HepG2 (cell line): ENCODE measurements around the gene THSD4. TPM values are rescaled to one million over a fixed set of nuclear protein-coding genes. Genes with fewer than 3 reads are reported as not detected.

Experiments used
- ATAC-seq: fragments of 200-7000 bp; cut with Tn5 transposase; 3 replicates; pipeline ENCODE4 v1.9.1; 2020; ENCODE audit warnings: mild to moderate bottlenecking, moderate library complexity
- BruUV-seq: library from RNA; stranded (reverse); fragments of 400-500 nt; replicated peaks from 2 replicates; lab custom pipeline; 2021; lab: Mats Ljungman, UMichigan
- CTCF ChIA-PET: fragments of 300-600 bp; formaldehyde crosslinking; extraction: SDS; loops from one replicate; lab custom pipeline; 2021; ENCODE audit warnings: low total read pairs, inconsistent platforms, low intra/inter-chr PET ratio; lab: Yijun Ruan, JAX
- POLR2A ChIA-PET: fragments of 350-600 bp; sonication (Branson Sonifier 250); formaldehyde crosslinking; loops from one replicate; lab custom pipeline; 2020; ENCODE audit warnings: antibody characterized with exemption, inconsistent platforms; lab: Yijun Ruan, JAX
- DNase-seq: peaks from one replicate; pipeline ENCODE4 v3.0.0-alpha.2; 2015; ENCODE audit warnings: low spot score
- FAIRE-seq: peaks from 3 replicates; lab custom pipeline; 2011; peaks lifted over from hg19 to GRCh38; lab: Jason Lieb, UNC
- H2AFZ ChIP-seq: one replicate; pipeline ENCODE4 v1.6.1; 2011; ENCODE audit warnings: low read length, inconsistent platforms
- H3K27ac ChIP-seq: fragments of 300-600 bp; 3 replicates; pipeline ENCODE4 v1.8.0; 2011; ENCODE audit warnings: mixed run types, mild to moderate bottlenecking, mixed read lengths, low read length, inconsistent platforms; ENCODE audit not compliant: insufficient read depth; ENCODE audit errors: extremely low read length
- H3K27me3 ChIP-seq, 2 experiments: fragments of 200-600 bp in 1 of 2; 2 replicates in 1 of 2; 3 replicates in 1 of 2; pipeline versions ENCODE4 v1.6.0 to v1.8.0; 2011; ENCODE audit warnings: low read length in 2 of 2, mild to moderate bottlenecking in 2 of 2, moderate library complexity in 2 of 2, inconsistent platforms in 1 of 2; ENCODE audit not compliant: insufficient read depth in 2 of 2, control insufficient read depth in 1 of 2
- H3K36me3 ChIP-seq, 2 experiments: fragments of 200-600 bp in 1 of 2; replicated peaks in 1 of 2; 2 replicates in 1 of 2; 3 replicates in 1 of 2; pipeline versions ENCODE4 v1.5.1 to v1.8.0; 2011; ENCODE audit warnings: low read length in 2 of 2, inconsistent platforms in 1 of 2; ENCODE audit not compliant: insufficient read depth in 2 of 2, control insufficient read depth in 1 of 2
- H3K4me1 ChIP-seq: 2 replicates; pipeline ENCODE4 v1.5.1; 2012; ENCODE audit warnings: low read length, inconsistent platforms; ENCODE audit not compliant: insufficient read depth
- H3K4me2 ChIP-seq: 2 replicates; pipeline ENCODE4 v1.6.0; 2011; ENCODE audit warnings: low read depth, low read length, inconsistent platforms
- H3K4me3 ChIP-seq, 3 experiments: fragments of 200-600 bp in 1 of 3; sonication (generic), shearing (Covaris generic) in 1 of 3; replicated peaks in 1 of 3; 2 replicates each; pipeline ENCODE4 v1.5.1; 2011 to 2016; ENCODE audit warnings: low read length in 3 of 3, inconsistent platforms in 2 of 3, low read depth in 2 of 3, mild to moderate bottlenecking in 2 of 3, control low read depth in 1 of 3, mixed read lengths in 1 of 3; ENCODE audit not compliant: insufficient read depth in 1 of 3
- H3K79me2 ChIP-seq: one replicate; pipeline ENCODE4 v1.6.1; 2011; ENCODE audit warnings: low read length, inconsistent platforms; ENCODE audit not compliant: insufficient read depth
- H3K9ac ChIP-seq: 2 replicates; pipeline ENCODE4 v1.6.0; 2011; ENCODE audit warnings: mild to moderate bottlenecking, low read depth, low read length, inconsistent platforms; ENCODE audit not compliant: insufficient read depth
- H3K9me3 ChIP-seq: 2 replicates; pipeline ENCODE4 v1.5.1; 2012; ENCODE audit warnings: mild to moderate bottlenecking, low read length
- H4K20me1 ChIP-seq: 2 replicates; pipeline ENCODE4 v1.6.0; 2011; ENCODE audit warnings: inconsistent platforms, mild to moderate bottlenecking, low read length, moderate library complexity; ENCODE audit not compliant: insufficient read depth
- CAMTA2 ChIP-seq: sonication (generic); formaldehyde crosslinking; IDR thresholded peaks from 2 replicates; pipeline ENCODE4 v1.4.0; 2020; ENCODE audit warnings: mild to moderate bottlenecking, missing genetic modification reagents, borderline replicate concordance
- RFX1 ChIP-seq: fragments of 450-650 bp; IDR thresholded peaks from 2 replicates; pipeline ENCODE4 v1.6.1; 2017
- STAG1 ChIP-seq: sonication (generic); formaldehyde crosslinking; IDR thresholded peaks from 2 replicates; pipeline ENCODE4 v1.4.0; 2020; ENCODE audit warnings: missing genetic modification reagents
- TEAD3 ChIP-seq: optimal IDR thresholded peaks from 2 replicates; pipeline ENCODE3; 2016; ENCODE audit warnings: borderline replicate concordance
- YY1 ChIP-seq: IDR thresholded peaks from 2 replicates; pipeline ENCODE4 v1.6.1; 2011; ENCODE audit warnings: low read length, low read depth, moderate library complexity, mild to moderate bottlenecking; ENCODE audit not compliant: insufficient read depth, insufficient replicate concordance
- ZNF225 ChIP-seq: sonication (generic); formaldehyde crosslinking; IDR thresholded peaks from 2 replicates; pipeline ENCODE4 v1.4.0; 2020; ENCODE audit warnings: mild to moderate bottlenecking, missing genetic modification reagents
- ZNF703 ChIP-seq: sonication (generic); formaldehyde crosslinking; IDR thresholded peaks from 2 replicates; pipeline ENCODE4 v1.5.1; 2020; ENCODE audit warnings: missing genetic modification reagents, mild to moderate bottlenecking, moderate library complexity, borderline replicate concordance
- WGBS: methylation state at CpG from one replicate; pipeline ENCODE4 v1.1.6; 2017; ENCODE audit warnings: low lambda C conversion rate; 5-methylcytosine and 5-hydroxymethylcytosine counted together
- in situ Hi-C: cut with HindIII; loops from 2 replicates; pipeline ENCODE4 v1.10.0; 2017; ENCODE audit warnings: low pct_unique_long_range_greater_than_20kb; ENCODE audit not compliant: extremely low pct_ligation_motif_present
- intact Hi-C: fragments of 100-400 bp; cut with micrococcal nuclease; formaldehyde crosslinking; loops from one replicate; pipeline ENCODE4 v1.10.0; 2022; ENCODE audit not compliant: unreplicated experiment
- polyA plus RNA-seq, 8 experiments: library from polyadenylated mRNA; depleted of rRNA in 3 of 8; stranded (reverse) in 7 of 8; unstranded in 1 of 8; fragments of >200 nt; fragmentation: Illumina TruSeq in 4 of 8; extraction: Trizol in 4 of 8; gene quantifications; 2 replicates each; pipeline versions ENCODE4 v1.2.1 to v1.2.3, GENCODE V29; 2011 to 2016; ENCODE audit warnings: low read depth in 4 of 8, missing spikeins in 1 of 8, mixed read lengths in 1 of 8; ENCODE audit not compliant: insufficient read depth in 1 of 8
- total RNA-seq, 5 experiments: library from RNA; depleted of rRNA; stranded (reverse); fragments of >200 nt; fragmentation: Illumina TruSeq; extraction: Trizol; gene quantifications; 2 replicates each; pipeline ENCODE4 v1.2.3, GENCODE V29; 2016; ENCODE audit warnings: low read depth in 1 of 5
- TF ChIP-seq, protein P1 (sequence below): sonication (generic); formaldehyde crosslinking; IDR thresholded peaks from 2 replicates; pipeline ENCODE4 v1.4.0; 2020; ENCODE audit warnings: missing genetic modification reagents
- TF ChIP-seq, protein P2 (sequence below): sonication (generic); formaldehyde crosslinking; IDR thresholded peaks from 2 replicates; pipeline ENCODE4 v1.5.0; 2020; ENCODE audit warnings: mild to moderate bottlenecking, missing genetic modification reagents, borderline replicate concordance
- TF ChIP-seq, protein P3 (sequence below): sonication (generic); formaldehyde crosslinking; IDR thresholded peaks from 2 replicates; pipeline ENCODE4 v1.5.0; 2020; ENCODE audit warnings: missing genetic modification reagents

The THSD4 gene
- total and polyA plus RNA-seq, 2 of the 13 experiments (the other 11 are each of a cell fraction or from before 2014, with no cell fraction given), result 0.07 to 0.21 TPM

DNA sequence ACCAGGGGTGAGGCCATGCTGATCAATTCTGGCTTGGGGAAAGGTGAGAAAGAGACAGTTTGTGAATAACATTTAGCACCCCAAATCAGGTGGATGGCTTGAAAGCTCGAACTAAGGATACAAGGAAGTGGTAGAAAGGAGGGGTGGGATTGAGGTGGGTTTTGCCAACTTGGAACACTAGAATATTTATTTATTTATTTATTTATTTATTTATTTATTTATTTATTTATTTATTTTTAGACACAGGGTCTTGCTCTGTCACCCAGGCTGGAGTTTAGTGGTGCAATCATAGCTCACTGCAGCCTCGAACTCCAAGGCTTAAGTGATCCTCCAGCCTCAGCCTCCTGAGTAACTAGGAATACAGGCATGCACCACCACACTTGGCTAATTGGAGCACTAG, 31.0 kb upstream of the THSD4 start:
- Histone ChIP-seq H3K4me2 (no peak overlapping the region), H2AFZ (no peak overlapping the region), H3K79me2 (no peaks in the 10 kb centered on the region), H3K27me3 (no peaks in the 10 kb centered on the region), H3K4me3 (no peak overlapping the region), H3K9ac (no peak overlapping the region), H3K36me3 (no peaks in the 10 kb centered on the region), H3K9me3 (no peaks in the 10 kb centered on the region), H3K27ac (no peak overlapping the region), H4K20me1 (no peaks in the 10 kb centered on the region), H3K4me1 (no peaks in the 10 kb centered on the region)
- no peak for DNase-seq
- no peak for FAIRE-seq
- POLR2A ChIA-PET, result no interaction called here
- BruUV-seq, result no TSS peak
- intact Hi-C loops, result no loop called here
- in situ Hi-C loops, result no loop called here
- TF ChIP-seq, protein P1, sequence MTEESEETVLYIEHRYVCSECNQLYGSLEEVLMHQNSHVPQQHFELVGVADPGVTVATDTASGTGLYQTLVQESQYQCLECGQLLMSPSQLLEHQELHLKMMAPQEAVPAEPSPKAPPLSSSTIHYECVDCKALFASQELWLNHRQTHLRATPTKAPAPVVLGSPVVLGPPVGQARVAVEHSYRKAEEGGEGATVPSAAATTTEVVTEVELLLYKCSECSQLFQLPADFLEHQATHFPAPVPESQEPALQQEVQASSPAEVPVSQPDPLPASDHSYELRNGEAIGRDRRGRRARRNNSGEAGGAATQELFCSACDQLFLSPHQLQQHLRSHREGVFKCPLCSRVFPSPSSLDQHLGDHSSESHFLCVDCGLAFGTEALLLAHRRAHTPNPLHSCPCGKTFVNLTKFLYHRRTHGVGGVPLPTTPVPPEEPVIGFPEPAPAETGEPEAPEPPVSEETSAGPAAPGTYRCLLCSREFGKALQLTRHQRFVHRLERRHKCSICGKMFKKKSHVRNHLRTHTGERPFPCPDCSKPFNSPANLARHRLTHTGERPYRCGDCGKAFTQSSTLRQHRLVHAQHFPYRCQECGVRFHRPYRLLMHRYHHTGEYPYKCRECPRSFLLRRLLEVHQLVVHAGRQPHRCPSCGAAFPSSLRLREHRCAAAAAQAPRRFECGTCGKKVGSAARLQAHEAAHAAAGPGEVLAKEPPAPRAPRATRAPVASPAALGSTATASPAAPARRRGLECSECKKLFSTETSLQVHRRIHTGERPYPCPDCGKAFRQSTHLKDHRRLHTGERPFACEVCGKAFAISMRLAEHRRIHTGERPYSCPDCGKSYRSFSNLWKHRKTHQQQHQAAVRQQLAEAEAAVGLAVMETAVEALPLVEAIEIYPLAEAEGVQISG (CRISPR knock-in tag), result no peak
- TF ChIP-seq YY1 (no peak), ZNF225 (CRISPR knock-in tag) (no peak), STAG1 (no peak), RFX1 (no peak), CAMTA2 (CRISPR knock-in tag) (no peak), TEAD3 (CRISPR knock-in tag) (no peak), ZNF703 (no peak)
- TF ChIP-seq, protein P2, sequence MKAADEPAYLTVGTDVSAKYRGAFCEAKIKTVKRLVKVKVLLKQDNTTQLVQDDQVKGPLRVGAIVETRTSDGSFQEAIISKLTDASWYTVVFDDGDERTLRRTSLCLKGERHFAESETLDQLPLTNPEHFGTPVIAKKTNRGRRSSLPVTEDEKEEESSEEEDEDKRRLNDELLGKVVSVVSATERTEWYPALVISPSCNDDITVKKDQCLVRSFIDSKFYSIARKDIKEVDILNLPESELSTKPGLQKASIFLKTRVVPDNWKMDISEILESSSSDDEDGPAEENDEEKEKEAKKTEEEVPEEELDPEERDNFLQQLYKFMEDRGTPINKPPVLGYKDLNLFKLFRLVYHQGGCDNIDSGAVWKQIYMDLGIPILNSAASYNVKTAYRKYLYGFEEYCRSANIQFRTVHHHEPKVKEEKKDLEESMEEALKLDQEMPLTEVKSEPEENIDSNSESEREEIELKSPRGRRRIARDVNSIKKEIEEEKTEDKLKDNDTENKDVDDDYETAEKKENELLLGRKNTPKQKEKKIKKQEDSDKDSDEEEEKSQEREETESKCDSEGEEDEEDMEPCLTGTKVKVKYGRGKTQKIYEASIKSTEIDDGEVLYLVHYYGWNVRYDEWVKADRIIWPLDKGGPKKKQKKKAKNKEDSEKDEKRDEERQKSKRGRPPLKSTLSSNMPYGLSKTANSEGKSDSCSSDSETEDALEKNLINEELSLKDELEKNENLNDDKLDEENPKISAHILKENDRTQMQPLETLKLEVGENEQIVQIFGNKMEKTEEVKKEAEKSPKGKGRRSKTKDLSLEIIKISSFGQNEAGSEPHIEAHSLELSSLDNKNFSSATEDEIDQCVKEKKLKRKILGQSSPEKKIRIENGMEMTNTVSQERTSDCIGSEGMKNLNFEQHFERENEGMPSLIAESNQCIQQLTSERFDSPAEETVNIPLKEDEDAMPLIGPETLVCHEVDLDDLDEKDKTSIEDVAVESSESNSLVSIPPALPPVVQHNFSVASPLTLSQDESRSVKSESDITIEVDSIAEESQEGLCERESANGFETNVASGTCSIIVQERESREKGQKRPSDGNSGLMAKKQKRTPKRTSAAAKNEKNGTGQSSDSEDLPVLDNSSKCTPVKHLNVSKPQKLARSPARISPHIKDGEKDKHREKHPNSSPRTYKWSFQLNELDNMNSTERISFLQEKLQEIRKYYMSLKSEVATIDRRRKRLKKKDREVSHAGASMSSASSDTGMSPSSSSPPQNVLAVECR, result no peak
- TF ChIP-seq, protein P3, sequence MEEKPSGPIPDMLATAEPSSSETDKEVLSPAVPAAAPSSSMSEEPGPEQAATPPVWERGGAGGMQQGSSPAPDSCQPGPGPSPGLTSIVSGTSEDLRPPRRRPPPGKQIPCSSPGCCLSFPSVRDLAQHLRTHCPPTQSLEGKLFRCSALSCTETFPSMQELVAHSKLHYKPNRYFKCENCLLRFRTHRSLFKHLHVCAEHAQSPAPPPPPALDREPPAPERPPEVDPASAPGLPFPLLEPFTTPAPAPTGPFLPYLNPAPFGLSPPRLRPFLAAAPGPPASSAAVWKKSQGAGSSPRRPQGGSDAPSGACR (CRISPR knock-in tag), result no peak
- ATAC-seq, result no peak
- CTCF ChIA-PET, result no interaction called here
- WGBS, result 0% methylated on average over 2 of the region's 2 CpGs
